Measurements from ENCODE around the gene TAC1. TPM values are rescaled to one million over a fixed set of nuclear protein-coding genes. Genes with fewer than 3 reads are reported as not detected.
"Not testable (repeated sequence)": the region's sequence is repeated elsewhere in the genome, so short reads cannot be mapped to it uniquely, and the experiment has no call there.

TAC1 gene
- 0.80 TPM for polyA plus RNA-seq (ENCODE audit: insufficient read length)

- DNase-seq = peak; percentile 45
These were observed at the start of gene TAC1 for GRCh38 chr7:97731736-97732564. Gene TAC1, plus strand, starts transcription at chr7:97732086. Its CDS starts 527 bp downstream, at chr7:97732613.

- DNase-seq = no peak
These were observed 45.9 kb upstream of the TAC1 start for GRCh38 chr7:97685952-97686351.

- no peak for DNase-seq
These were observed 38.3 kb upstream of the TAC1 start for GRCh38 chr7:97693586-97693985.

- no peak for DNase-seq
These were observed 37.5 kb upstream of the TAC1 start for GRCh38 chr7:97694355-97694754.

- no peak for DNase-seq
These were observed 34.5 kb upstream of the TAC1 start for GRCh38 chr7:97697396-97697795.

- DNase-seq = no peak
These were observed 9.5 kb upstream of the TAC1 start for GRCh38 chr7:97722386-97722785.

- peak; percentile 1 for DNase-seq
These were observed 834 bp downstream of the TAC1 start for GRCh38 chr7:97732565-97733275.

GRCh38 chr7:97733276-97734161 is 1.6 kb downstream of the TAC1 start:
- DNase-seq = peak; percentile 15

- DNase-seq = peak; percentile 0
These were observed 2.4 kb downstream of the TAC1 start for GRCh38 chr7:97734255-97734654.

- no peak for DNase-seq
These were observed 3.2 kb downstream of the TAC1 start for GRCh38 chr7:97735075-97735474.

- no peak for DNase-seq
These were observed 16.6 kb downstream of the TAC1 start for GRCh38 chr7:97748482-97748881.

- no peak for DNase-seq
These were observed 19.7 kb downstream of the TAC1 start for GRCh38 chr7:97751566-97751965.

- no peak for DNase-seq
These were observed 20.3 kb downstream of the TAC1 start for GRCh38 chr7:97752215-97752614.

GRCh38 chr7:97757824-97758223 is 25.9 kb downstream of the TAC1 start:
- no peak for DNase-seq

GRCh38 chr7:97770850-97771249 is 39.0 kb downstream of the TAC1 start:
- DNase-seq = no peak

- DNase-seq = no peak
These were observed 39.7 kb downstream of the TAC1 start for GRCh38 chr7:97771576-97771975.

GRCh38 chr7:97772045-97772901 is 40.4 kb downstream of the TAC1 start:
- no peak for DNase-seq

GRCh38 chr7:97786398-97786797 is 54.5 kb downstream of the TAC1 start:
- DNase-seq = not testable (repeated sequence)

Data from hindlimb muscle (tissue), 1 donor.